Thymus (tissue), 2 donors: ENCODE measurements around the gene EFHB. TPM values are rescaled to one million over a fixed set of nuclear protein-coding genes. Genes with fewer than 3 reads are reported as not detected.

ENCODE experiments used
- polyA plus RNA-seq: library from polyadenylated mRNA; stranded (reverse); fragments of 200-250 nt; gene quantifications from one replicate; pipeline ENCODE4 v1.2.3, GENCODE V29; 2013
- total RNA-seq: library from RNA; stranded (reverse); fragments of 120-200 nt; gene quantifications from one replicate; pipeline ENCODE4 v1.2.4, GENCODE V29; 2013
- donor health status: healthy.

The EFHB gene
- total and polyA plus RNA-seq, 2 donors: 0.94 to 2.3 TPM

Other genes starting within 250 kb of the EFHB start
- 30.6 TPM for gene RAB5A, start 12.9 kb upstream of the EFHB start, total RNA-seq
- 51.8 TPM for gene RAB5A, start 12.9 kb upstream of the EFHB start, polyA plus RNA-seq
- gene PP2D1, start 78.0 kb upstream of the EFHB start, total RNA-seq: not detected
- not detected for gene PP2D1, start 78.0 kb upstream of the EFHB start, polyA plus RNA-seq
- 17.2 TPM for gene KAT2B, start 106.2 kb upstream of the EFHB start, total RNA-seq
- 38.4 TPM for gene KAT2B, start 106.2 kb upstream of the EFHB start, polyA plus RNA-seq